NCI-H2196 treated with DMSO at 0.1 percent for 48 hours (cell line): ENCODE results near the gene ITCH.
A peak's percentile ranks its signal among the peaks of the same experiment; 100 is the strongest.

Experiments used
- DNase-seq: peaks from one replicate; lab custom pipeline; 2025; ENCODE audit not compliant: unreplicated experiment; lab: John Stamatoyannopoulos, UW

ITCH gene

GRCh38 chr20:34544109-34544796 is 181.2 kb downstream of the ITCH start:
- no peak for DNase-seq

GRCh38 chr20:34546751-34547181 is 183.7 kb downstream of the ITCH start:
- peak; percentile 38 for DNase-seq

GRCh38 chr20:34547844-34548613 is 185.0 kb downstream of the ITCH start:
- DNase-seq, result no peak

DNA sequence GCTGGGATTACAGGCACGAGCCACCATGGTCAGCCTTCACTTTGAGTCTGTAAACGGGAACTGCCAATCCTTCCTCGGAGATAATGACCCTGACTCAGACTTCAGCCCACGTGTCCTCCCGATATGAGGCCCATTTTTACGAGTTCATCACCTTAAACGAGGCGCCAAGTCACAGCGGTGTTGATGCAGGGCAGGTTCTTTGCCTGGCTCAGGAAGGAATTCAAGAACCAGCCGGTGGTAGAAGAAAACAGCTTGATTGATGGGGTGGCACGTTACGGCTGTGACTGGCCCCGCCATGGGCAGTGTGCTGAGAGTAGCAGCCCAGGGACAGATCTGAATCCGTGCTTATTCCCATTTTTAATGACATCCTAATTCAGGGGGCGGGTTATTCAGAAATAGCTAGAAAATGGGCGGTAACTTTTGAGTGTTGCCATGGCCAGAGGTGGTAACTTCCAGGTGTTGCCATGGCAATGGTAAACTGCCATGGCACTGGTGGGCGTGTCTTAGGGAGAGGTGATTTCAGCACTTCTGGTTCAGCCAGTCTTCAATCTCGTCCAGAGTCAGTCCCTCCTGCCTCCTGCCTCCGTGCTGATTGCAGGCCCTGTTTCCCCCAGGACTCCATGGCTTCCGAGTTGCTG is 186.3 kb downstream of the ITCH start:
- peak; percentile 14 for DNase-seq

GRCh38 chr20:34549929-34550305 is 186.8 kb downstream of the ITCH start:
- DNase-seq, result no peak

DNA sequence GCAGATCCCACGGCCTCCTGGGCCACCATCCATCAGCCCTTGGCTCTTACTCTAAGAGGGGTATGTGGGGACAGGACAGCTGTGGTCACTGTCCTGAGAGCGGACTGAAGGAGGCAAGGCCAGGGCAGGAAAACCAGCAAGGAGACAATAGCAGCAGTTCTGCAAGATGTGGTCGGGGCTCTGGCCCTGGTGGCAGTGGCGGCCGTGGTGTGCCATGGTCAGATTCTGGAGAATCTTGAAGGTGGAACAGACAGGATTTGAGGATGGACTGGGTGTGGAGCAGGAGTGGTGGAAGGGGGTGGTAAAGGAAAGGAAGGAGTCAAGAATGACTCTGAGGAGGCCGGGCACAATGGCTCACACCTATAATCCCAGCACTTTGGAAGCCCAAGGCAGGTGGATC is 189.5 kb downstream of the ITCH start:
- DNase-seq, result no peak

DNA sequence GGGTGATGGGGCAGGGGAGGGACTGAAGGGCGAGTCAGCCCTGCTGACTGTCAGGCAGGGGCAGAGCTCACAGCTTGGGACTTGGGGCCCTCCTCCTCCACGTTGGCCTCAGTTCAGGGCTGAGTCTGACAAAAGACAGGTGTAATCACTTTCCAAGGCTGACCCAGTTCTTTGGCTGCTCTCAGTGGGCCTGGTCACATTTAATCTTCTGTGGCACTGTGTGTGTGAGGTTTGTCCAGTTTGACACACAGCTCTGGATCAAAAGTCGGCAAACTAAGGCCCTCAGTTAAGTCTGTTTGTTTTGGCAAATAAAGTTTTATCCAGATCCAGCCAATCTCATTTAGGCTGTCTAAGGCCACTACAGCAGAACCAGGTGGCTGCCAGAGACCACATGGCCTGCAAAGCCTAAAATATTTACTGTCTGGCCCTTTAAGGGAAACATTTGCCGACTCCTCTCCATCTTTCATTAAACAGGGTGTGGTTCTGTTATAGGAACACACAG is 190.3 kb downstream of the ITCH start:
- peak; percentile 29 for DNase-seq

GRCh38 chr20:34557936-34558319 is 194.9 kb downstream of the ITCH start:
- DNase-seq, result no peak

- peak; percentile 75 for DNase-seq
Measured at GRCh38 chr20:34558320-34559218, 195.5 kb downstream of the ITCH start, which contains the start of gene MAP1LC3A. Gene MAP1LC3A (plus strand): TSS chr20:34558718. CDS start chr20:34558869, 151 bp downstream.

DNA sequence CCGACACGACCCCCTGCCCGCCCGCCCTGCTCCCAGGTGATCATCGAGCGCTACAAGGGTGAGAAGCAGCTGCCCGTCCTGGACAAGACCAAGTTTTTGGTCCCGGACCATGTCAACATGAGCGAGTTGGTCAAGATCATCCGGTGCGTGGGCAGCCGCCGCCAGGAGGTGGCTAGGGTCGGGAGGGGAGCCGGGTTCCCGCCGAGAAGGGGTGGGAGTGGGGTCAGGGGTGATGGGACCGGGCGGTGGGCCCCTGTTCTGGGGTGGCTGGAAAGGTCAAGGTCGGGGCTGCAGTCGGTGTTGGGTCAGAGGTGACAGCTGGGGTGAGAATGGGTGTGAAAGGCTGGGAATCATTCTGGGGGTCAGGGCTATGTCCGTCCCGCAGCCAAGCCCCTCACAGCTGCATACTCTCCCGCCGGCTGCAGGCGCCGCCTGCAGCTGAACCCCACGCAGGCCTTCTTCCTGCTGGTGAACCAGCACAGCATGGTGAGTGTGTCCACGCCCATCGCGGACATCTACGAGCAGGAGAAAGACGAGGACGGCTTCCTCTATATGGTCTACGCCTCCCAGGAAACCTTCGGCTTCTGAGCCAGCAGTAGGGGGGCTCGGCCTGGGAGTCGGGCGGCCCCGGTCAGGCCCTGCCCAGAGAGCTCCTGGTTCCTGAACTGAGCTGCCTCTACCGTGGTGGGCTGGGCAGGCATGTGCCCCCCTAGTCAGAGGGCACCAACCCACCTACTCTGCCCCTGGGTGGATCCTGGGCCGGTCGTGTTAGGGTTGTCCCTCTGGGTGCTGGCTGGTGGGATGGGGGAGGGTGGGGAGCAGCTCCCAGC is 196.5 kb downstream of the ITCH start:
- no peak for DNase-seq

DNA sequence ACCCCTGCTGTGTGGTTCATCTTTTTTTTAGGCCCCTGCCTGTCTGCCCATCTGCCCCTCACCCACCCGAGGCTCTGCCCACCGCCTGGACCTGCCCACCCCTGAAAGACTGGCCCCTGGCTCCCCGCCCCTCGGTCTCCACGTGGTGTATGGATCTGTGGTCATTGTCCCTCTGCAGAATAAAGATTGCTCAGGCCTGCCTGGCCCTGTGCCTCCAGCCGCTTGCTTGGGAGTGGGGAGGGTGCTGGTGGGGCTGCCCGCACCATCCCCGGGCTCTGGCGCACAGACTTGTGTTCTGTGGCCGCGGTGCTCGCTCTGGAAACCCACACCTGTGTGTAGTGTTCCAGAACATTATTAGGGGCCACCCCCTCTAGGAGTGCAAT is 197.1 kb downstream of the ITCH start:
- DNase-seq, result no peak

GRCh38 chr20:34560614-34561013 is 197.5 kb downstream of the ITCH start:
- DNase-seq, result no peak
